DOHH2 (cell line): ENCODE measurements around the gene RASL11B.

Source experiments
- H3F3A ChIP-seq: fragments of 200-600 bp; sonication (generic), shearing (Covaris generic); 2 replicates; pipeline ENCODE4 v1.6.0; 2016; ENCODE audit warnings: antibody characterized with exemption, mild to moderate bottlenecking; ENCODE audit not compliant: control insufficient read depth, insufficient read depth
- H3K27ac ChIP-seq: fragments of 200-600 bp; sonication (generic); 2 replicates; pipeline ENCODE4 v1.5.1; 2014; ENCODE audit warnings: low read depth, mild to moderate bottlenecking, low read length, moderate library complexity
- H3K27me3 ChIP-seq: fragments of 200-600 bp; sonication (generic); 2 replicates; pipeline ENCODE4 v1.6.1; 2014; ENCODE audit warnings: mild to moderate bottlenecking, low read length, mixed read lengths; ENCODE audit not compliant: control insufficient read depth
- H3K36me3 ChIP-seq: fragments of 200-600 bp; sonication (generic); 2 replicates; pipeline ENCODE4 v1.6.1; 2014; ENCODE audit warnings: mild to moderate bottlenecking, low read length, moderate library complexity, mixed read lengths; ENCODE audit not compliant: control insufficient read depth
- H3K4me1 ChIP-seq: fragments of 200-600 bp; sonication (generic); 2 replicates; pipeline ENCODE4 v1.6.1; 2014; ENCODE audit warnings: mild to moderate bottlenecking, low read length, mixed read lengths; ENCODE audit not compliant: control insufficient read depth
- H3K4me2 ChIP-seq: fragments of 200-600 bp; sonication (generic); 2 replicates; pipeline ENCODE4 v1.6.0; 2014; ENCODE audit warnings: mild to moderate bottlenecking, low read length, moderate library complexity
- H3K4me3 ChIP-seq: fragments of 200-600 bp; sonication (generic); 2 replicates; pipeline ENCODE4 v1.5.1; 2014; ENCODE audit warnings: mild to moderate bottlenecking, low read length, mixed read lengths
- H3K79me2 ChIP-seq: fragments of 200-600 bp; sonication (generic); 2 replicates; pipeline ENCODE4 v1.6.1; 2014; ENCODE audit warnings: mild to moderate bottlenecking, low read length, mixed read lengths; ENCODE audit not compliant: control insufficient read depth
- H3K9me2 ChIP-seq: fragments of 200-600 bp; sonication (generic); replicated peaks from 2 replicates; pipeline ENCODE4 v1.6.1; 2014; ENCODE audit warnings: mild to moderate bottlenecking, low read length, mixed read lengths; ENCODE audit not compliant: control insufficient read depth
- H3K9me3 ChIP-seq: fragments of 200-600 bp; sonication (generic); 2 replicates; pipeline ENCODE4 v1.6.1; 2014; ENCODE audit warnings: antibody characterized with exemption, low read length, mixed read lengths; ENCODE audit not compliant: control insufficient read depth, insufficient read depth
- H4K20me1 ChIP-seq: fragments of 200-600 bp; sonication (generic); 2 replicates; pipeline ENCODE4 v1.6.0; 2014; ENCODE audit warnings: low read depth, mild to moderate bottlenecking, antibody characterized with exemption, low read length, moderate library complexity; ENCODE audit not compliant: control insufficient read depth, insufficient read depth
- EZH2phosphoT487 ChIP-seq: fragments of 200-600 bp; sonication (generic); IDR thresholded peaks from 2 replicates; pipeline ENCODE4 v1.6.1; 2017; ENCODE audit warnings: borderline replicate concordance, mild to moderate bottlenecking, antibody characterized with exemption, low read length, moderate library complexity, mixed read lengths
- TF ChIP-seq, protein P1 (sequence below): fragments of 200-600 bp; sonication (generic); IDR thresholded peaks from one replicate; pipeline ENCODE4 v1.5.1; 2014; ENCODE audit warnings: antibody characterized with exemption, mild to moderate bottlenecking, low read depth, low read length; ENCODE audit not compliant: poor library complexity, severe bottlenecking

Gene RASL11B

DNA sequence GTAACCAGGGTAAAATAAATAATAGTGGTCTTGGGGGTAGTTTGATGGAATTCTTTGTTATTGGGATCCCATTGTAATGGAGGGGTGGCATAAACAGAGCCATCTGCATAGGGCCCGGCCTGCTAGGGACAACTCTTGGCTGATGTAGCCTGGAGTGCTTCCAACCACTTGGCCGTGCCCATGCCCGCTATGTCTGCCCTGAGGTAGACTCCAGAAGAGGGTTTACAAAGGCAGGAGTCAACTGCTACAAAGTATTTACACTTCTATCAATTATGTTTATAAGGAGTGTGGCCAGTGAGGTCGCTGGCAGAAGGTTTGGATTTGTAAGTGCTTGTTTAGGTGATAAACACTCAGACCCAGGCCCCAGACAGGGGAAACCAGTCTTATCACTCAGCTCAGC, 8.1 kb downstream of the RASL11B start:
- H4K20me1 ChIP-seq, result no peaks in the 10 kb centered on the region
- no peak for TF ChIP-seq EZH2phosphoT487
- TF ChIP-seq, protein P1, sequence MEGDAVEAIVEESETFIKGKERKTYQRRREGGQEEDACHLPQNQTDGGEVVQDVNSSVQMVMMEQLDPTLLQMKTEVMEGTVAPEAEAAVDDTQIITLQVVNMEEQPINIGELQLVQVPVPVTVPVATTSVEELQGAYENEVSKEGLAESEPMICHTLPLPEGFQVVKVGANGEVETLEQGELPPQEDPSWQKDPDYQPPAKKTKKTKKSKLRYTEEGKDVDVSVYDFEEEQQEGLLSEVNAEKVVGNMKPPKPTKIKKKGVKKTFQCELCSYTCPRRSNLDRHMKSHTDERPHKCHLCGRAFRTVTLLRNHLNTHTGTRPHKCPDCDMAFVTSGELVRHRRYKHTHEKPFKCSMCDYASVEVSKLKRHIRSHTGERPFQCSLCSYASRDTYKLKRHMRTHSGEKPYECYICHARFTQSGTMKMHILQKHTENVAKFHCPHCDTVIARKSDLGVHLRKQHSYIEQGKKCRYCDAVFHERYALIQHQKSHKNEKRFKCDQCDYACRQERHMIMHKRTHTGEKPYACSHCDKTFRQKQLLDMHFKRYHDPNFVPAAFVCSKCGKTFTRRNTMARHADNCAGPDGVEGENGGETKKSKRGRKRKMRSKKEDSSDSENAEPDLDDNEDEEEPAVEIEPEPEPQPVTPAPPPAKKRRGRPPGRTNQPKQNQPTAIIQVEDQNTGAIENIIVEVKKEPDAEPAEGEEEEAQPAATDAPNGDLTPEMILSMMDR, result no peak
- H3K9me2 ChIP-seq, result no peaks in the 10 kb centered on the region
- H3K27me3 ChIP-seq, result no peaks in the 10 kb centered on the region
- no peak overlapping the region for H3K27ac ChIP-seq
- H3K79me2 ChIP-seq, result no peaks in the 10 kb centered on the region
- H3F3A ChIP-seq, result no peaks in the 10 kb centered on the region
- H3K36me3 ChIP-seq, result no peaks in the 10 kb centered on the region
- no peaks in the 10 kb centered on the region for H3K9me3 ChIP-seq
- no peak overlapping the region for H3K4me2 ChIP-seq
- H3K4me1 ChIP-seq, result no peaks in the 10 kb centered on the region
- H3K4me3 ChIP-seq, result no peak overlapping the region

DNA sequence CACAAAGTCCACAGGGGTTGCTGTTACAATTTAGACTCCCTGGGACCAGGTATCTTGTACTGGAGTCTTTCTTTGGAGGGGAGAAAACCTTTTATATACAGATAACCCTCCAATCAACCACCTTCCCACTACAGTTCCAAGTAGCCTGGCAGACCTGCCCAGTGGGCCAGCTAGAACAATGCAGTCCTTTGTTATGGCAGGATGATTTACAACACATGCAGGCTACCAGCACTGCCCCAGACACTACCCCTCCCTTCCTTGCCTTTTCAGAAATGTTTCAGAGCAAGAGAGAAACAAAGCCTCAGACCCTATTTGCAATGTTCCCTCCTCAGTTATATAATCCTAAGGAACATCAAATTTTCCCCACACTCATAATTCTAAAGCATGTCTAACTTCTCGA, 11.1 kb downstream of the RASL11B start:
- Histone ChIP-seq H3K9me3 (no peaks in the 10 kb centered on the region), H3F3A (no peaks in the 10 kb centered on the region), H3K79me2 (no peaks in the 10 kb centered on the region), H3K36me3 (no peaks in the 10 kb centered on the region), H3K27ac (no peak overlapping the region), H4K20me1 (no peaks in the 10 kb centered on the region), H3K4me1 (no peaks in the 10 kb centered on the region), H3K4me2 (no peak overlapping the region), H3K4me3 (no peak overlapping the region), H3K9me2 (no peaks in the 10 kb centered on the region), H3K27me3 (no peaks in the 10 kb centered on the region)
- TF ChIP-seq EZH2phosphoT487, result no peak
- TF ChIP-seq, protein P1, result no peak

GRCh38 chr4:52873861-52874343, 11.8 kb downstream of the RASL11B start:
- H3K9me3 ChIP-seq, result no peaks in the 10 kb centered on the region
- no peaks in the 10 kb centered on the region for H4K20me1 ChIP-seq
- H3K4me2 ChIP-seq, result no peak overlapping the region
- no peaks in the 10 kb centered on the region for H3K36me3 ChIP-seq
- no peaks in the 10 kb centered on the region for H3K9me2 ChIP-seq
- H3F3A ChIP-seq, result no peaks in the 10 kb centered on the region
- no peak overlapping the region for H3K27ac ChIP-seq
- no peaks in the 10 kb centered on the region for H3K4me1 ChIP-seq
- TF ChIP-seq, protein P1, result no peak
- TF ChIP-seq EZH2phosphoT487, result no peak
- no peaks in the 10 kb centered on the region for H3K79me2 ChIP-seq
- H3K27me3 ChIP-seq, result no peaks in the 10 kb centered on the region
- no peak overlapping the region for H3K4me3 ChIP-seq
